SK-N-MC (cell line): Measurements from ENCODE around the gene ISG20L2.

ENCODE experiments used
- EZH2 ChIP-seq: fragments of 200-600 bp; sonication (generic); IDR thresholded peaks from one replicate; pipeline ENCODE4 v1.6.1; 2017; ENCODE audit warnings: antibody characterized with exemption
- POLR2AphosphoS5 ChIP-seq: IDR thresholded peaks from 2 replicates; pipeline ENCODE4 v1.6.1; 2012; ENCODE audit warnings: mild to moderate bottlenecking, low read depth, low read length, borderline replicate concordance

DNA sequence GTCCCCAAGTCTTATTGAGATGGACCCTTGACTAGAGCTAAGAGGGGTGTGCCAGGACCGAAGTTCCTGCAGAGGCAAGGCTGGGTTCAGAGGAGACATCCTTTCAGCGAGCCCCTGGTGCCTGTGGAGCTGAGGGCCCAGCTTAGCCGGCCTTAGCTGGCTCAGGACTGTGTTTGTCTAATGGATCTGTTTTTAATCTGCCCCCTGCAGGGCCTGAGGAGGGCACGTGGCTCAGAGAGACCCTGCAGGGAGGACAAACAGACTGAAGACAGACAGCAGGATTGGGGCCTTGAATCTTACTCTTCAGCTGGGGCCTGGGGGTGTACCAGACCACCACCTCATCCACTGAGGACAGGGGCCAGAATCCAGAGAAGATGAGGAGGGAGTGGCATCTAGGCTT is 24.8 kb downstream of the ISG20L2 start:
- TF ChIP-seq POLR2AphosphoS5 (no peak), EZH2 (no peak)
